Naive B cell (primary cell): Measurements from ENCODE around the gene MUC4. TPM values are rescaled to one million over a fixed set of nuclear protein-coding genes. Genes with fewer than 3 reads are reported as not detected.
"Not testable (repeated sequence)": the region's sequence is repeated elsewhere in the genome, so short reads cannot be mapped to it uniquely, and the experiment has no call there.

Source experiments
- ATAC-seq, 2 donors: fragments of 150-1000 bp; cut with Tn5 transposase; 2 replicates each; pipeline ENCODE4 v1.10.0; 2021; ENCODE audit warnings: low read depth in 2 of 2, mild to moderate bottlenecking in 2 of 2, moderate library complexity in 2 of 2
- DNase-seq: peaks from one replicate; pipeline ENCODE4 v3.0.0; 2022
- H3K27ac Mint-ChIP-seq, 6 donors: one replicate each; pipeline ENCODE4 v1.8.0; 2020 to 2022; ENCODE audit warnings: mild to moderate bottlenecking in 6 of 6, mixed read lengths in 6 of 6, moderate library complexity in 5 of 6, inconsistent platforms in 2 of 6
- H3K27me3 Mint-ChIP-seq, 3 donors: one replicate each; pipeline ENCODE4 v1.8.0; 2021 to 2022; ENCODE audit warnings: mixed read lengths in 3 of 3, mild to moderate bottlenecking in 1 of 3
- H3K36me3 Mint-ChIP-seq, 2 donors: one replicate each; pipeline ENCODE4 v1.8.0; 2020 to 2022; ENCODE audit warnings: mixed read lengths in 2 of 2, inconsistent platforms in 1 of 2, mild to moderate bottlenecking in 1 of 2
- H3K4me1 Mint-ChIP-seq, 3 donors: one replicate each; pipeline ENCODE4 v1.8.0; 2020 to 2022; ENCODE audit warnings: mixed read lengths in 3 of 3, inconsistent platforms in 1 of 3, mild to moderate bottlenecking in 1 of 3, moderate library complexity in 1 of 3
- H3K4me3 Mint-ChIP-seq, 8 donors: one replicate each; pipeline ENCODE4 v1.8.0; 2020 to 2022; ENCODE audit warnings: mild to moderate bottlenecking in 8 of 8, mixed read lengths in 8 of 8, moderate library complexity in 8 of 8, inconsistent platforms in 2 of 8
- H3K9me3 Mint-ChIP-seq, 7 donors: one replicate each; pipeline ENCODE4 v1.8.0; 2020 to 2022; ENCODE audit warnings: mixed read lengths in 7 of 7, mild to moderate bottlenecking in 5 of 7, inconsistent platforms in 2 of 7, moderate library complexity in 1 of 7
- polyA plus RNA-seq, 6 donors: library from polyadenylated mRNA; unstranded; fragments of 300-500 nt; fragmentation: Illumina TruSeq; gene quantifications; one replicate each; pipeline ENCODE4 v1.2.3, GENCODE V29; 2021; ENCODE audit warnings: low read depth in 6 of 6

MUC4 gene
- polyA plus RNA-seq, 6 donors from 2014 or later = 0.03 to 0.19 (median 0.07) TPM; not detected in 1

- Mint-ChIP-seq H3K4me3 (no peak overlapping the region), H3K27ac (peak overlapping the region in 1 of 6 donors; percentile 76)
- ATAC-seq = no peak
Observed at GRCh38 chr3:195777975-195778374, 33.8 kb downstream of the MUC4 start.

GRCh38 chr3:195774917-195775316 is 36.8 kb downstream of the MUC4 start:
- H3K36me3 Mint-ChIP-seq = peaks cover 0 to 10% of the 10 kb centered on the region in 2 donors
- no peak overlapping the region for H3K4me3 Mint-ChIP-seq
- no peak for ATAC-seq
- H3K27me3 Mint-ChIP-seq = peaks cover 0 to 32% (median 10%) of the 10 kb centered on the region in 3 donors
- no peak for DNase-seq
- no peak overlapping the region for H3K27ac Mint-ChIP-seq
- peaks cover 0 to 12% (median 0%) of the 10 kb centered on the region in 7 donors for H3K9me3 Mint-ChIP-seq
- peaks cover under 1 to 10% (median 7%) of the 10 kb centered on the region in 3 donors for H3K4me1 Mint-ChIP-seq

More at GRCh38 chr3:195777975-195778374, 33.8 kb downstream of the MUC4 start:
- Mint-ChIP-seq H3K4me1 (peaks cover 18 to 29% (median 22%) of the 10 kb centered on the region in 3 donors), H3K27me3 (peaks cover 0 to 31% (median 5%) of the 10 kb centered on the region in 3 donors), H3K36me3 (peaks cover 0 to 27% of the 10 kb centered on the region in 2 donors), H3K9me3 (peaks cover 4 to 18% (median 13%) of the 10 kb centered on the region in 7 donors)
- DNase-seq = no peak

- H3K27ac Mint-ChIP-seq = no peak overlapping the region
- peaks cover 0 to 8% (median 5%) of the 10 kb centered on the region in 3 donors for H3K4me1 Mint-ChIP-seq
- no peak overlapping the region for H3K4me3 Mint-ChIP-seq
- DNase-seq = no peak
- H3K36me3 Mint-ChIP-seq = peaks cover 0 to 3% of the 10 kb centered on the region in 2 donors
- ATAC-seq = no peak
- H3K27me3 Mint-ChIP-seq = peaks cover 0 to 23% (median 10%) of the 10 kb centered on the region in 3 donors
- peaks cover 0 to 12% (median 0%) of the 10 kb centered on the region in 7 donors for H3K9me3 Mint-ChIP-seq
Observed at GRCh38 chr3:195773956-195774537, 37.7 kb downstream of the MUC4 start.

GRCh38 chr3:195771646-195772300 is 40.0 kb downstream of the MUC4 start:
- Mint-ChIP-seq H3K4me3 (no peak overlapping the region), H3K27me3 (peaks cover 0 to 14% (median 10%) of the 10 kb centered on the region in 3 donors), H3K9me3 (peaks cover 0 to 12% (median 0%) of the 10 kb centered on the region in 7 donors), H3K27ac (peak overlapping the region in 1 of 6 donors; percentile 58), H3K4me1 (peaks cover 0 to 3% (median 0%) of the 10 kb centered on the region in 3 donors), H3K36me3 (no peaks in the 10 kb centered on the region)
- ATAC-seq = no peak
- no peak for DNase-seq

- H3K4me3 Mint-ChIP-seq, H3K4me1 Mint-ChIP-seq, H3K36me3 Mint-ChIP-seq, DNase-seq, ATAC-seq, H3K27ac Mint-ChIP-seq: not testable (repeated sequence)
- Mint-ChIP-seq H3K9me3 (peaks cover 0 to 12% (median 0%) of the 10 kb centered on the region in 7 donors), H3K27me3 (peaks cover 0 to 14% (median 10%) of the 10 kb centered on the region in 3 donors)
Observed at GRCh38 chr3:195770841-195771645, 40.7 kb downstream of the MUC4 start.

- Mint-ChIP-seq H3K4me1 (peaks cover 0 to 3% (median 0%) of the 10 kb centered on the region in 3 donors), H3K27me3 (peaks cover 0 to 14% (median 10%) of the 10 kb centered on the region in 3 donors), H3K4me3 (no peak overlapping the region), H3K27ac (peak overlapping the region in 1 of 6 donors; percentile 36), H3K9me3 (peaks cover 0 to 12% (median 0%) of the 10 kb centered on the region in 7 donors), H3K36me3 (no peaks in the 10 kb centered on the region)
- DNase-seq (no peak), ATAC-seq (no peak)
Observed at GRCh38 chr3:195770081-195770840, 41.5 kb downstream of the MUC4 start.

- Mint-ChIP-seq H3K9me3 (peaks cover 0 to 12% (median 0%) of the 10 kb centered on the region in 7 donors), H3K36me3 (no peaks in the 10 kb centered on the region), H3K4me1 (peaks cover 0 to 3% (median 0%) of the 10 kb centered on the region in 3 donors), H3K4me3 (no peak overlapping the region), H3K27me3 (peaks cover 0 to 18% (median 12%) of the 10 kb centered on the region in 3 donors), H3K27ac (peak overlapping the region in 1 of 6 donors; percentile 85)
- DNase-seq (no peak), ATAC-seq (no peak)
Observed at GRCh38 chr3:195769551-195769950, 42.2 kb downstream of the MUC4 start.

GRCh38 chr3:195768831-195769303 is 42.9 kb downstream of the MUC4 start:
- Mint-ChIP-seq H3K27me3 (peaks cover 0 to 25% (median 19%) of the 10 kb centered on the region in 3 donors), H3K36me3 (peaks cover 0 to 7% of the 10 kb centered on the region in 2 donors), H3K4me3 (peak overlapping the region in 1 of 8 donors; percentile 35), H3K4me1 (peaks cover 0 to 3% (median 0%) of the 10 kb centered on the region in 3 donors), H3K27ac (no peak overlapping the region), H3K9me3 (peaks cover 0 to 12% (median 0%) of the 10 kb centered on the region in 7 donors)
- no peak for ATAC-seq
- no peak for DNase-seq

GRCh38 chr3:195768414-195768813 is 43.3 kb downstream of the MUC4 start:
- peaks cover 0 to 3% (median 0%) of the 10 kb centered on the region in 3 donors for H3K4me1 Mint-ChIP-seq
- ATAC-seq (no peak), DNase-seq (no peak)
- H3K27me3 Mint-ChIP-seq = peaks cover 0 to 27% (median 20%) of the 10 kb centered on the region in 3 donors
- peaks cover 0 to 12% (median 0%) of the 10 kb centered on the region in 7 donors for H3K9me3 Mint-ChIP-seq
- H3K4me3 Mint-ChIP-seq = no peak overlapping the region
- H3K36me3 Mint-ChIP-seq = peaks cover 0 to 10% of the 10 kb centered on the region in 2 donors
- H3K27ac Mint-ChIP-seq = peak overlapping the region in 1 of 6 donors; percentile 29

GRCh38 chr3:195767792-195768191 is 43.9 kb downstream of the MUC4 start:
- Mint-ChIP-seq H3K4me1 (no peaks in the 10 kb centered on the region), H3K9me3 (peaks cover 0 to 7% (median 0%) of the 10 kb centered on the region in 7 donors), H3K36me3 (peaks cover 0 to 10% of the 10 kb centered on the region in 2 donors), H3K27ac (no peak overlapping the region), H3K27me3 (peaks cover 0 to 21% (median 21%) of the 10 kb centered on the region in 3 donors), H3K4me3 (no peak overlapping the region)
- DNase-seq = no peak
- ATAC-seq = no peak

GRCh38 chr3:195766671-195767070 is 45.1 kb downstream of the MUC4 start:
- DNase-seq = no peak
- no peak for ATAC-seq
- Mint-ChIP-seq H3K4me1 (no peaks in the 10 kb centered on the region), H3K27me3 (peaks cover 0 to 19% (median 15%) of the 10 kb centered on the region in 3 donors), H3K9me3 (peaks cover 0 to 3% (median 0%) of the 10 kb centered on the region in 7 donors), H3K4me3 (no peak overlapping the region), H3K36me3 (peaks cover 0 to 10% of the 10 kb centered on the region in 2 donors), H3K27ac (no peak overlapping the region)

- no peak for ATAC-seq
- no peak for DNase-seq
- Mint-ChIP-seq H3K9me3 (peaks cover 0 to 3% (median 0%) of the 10 kb centered on the region in 7 donors), H3K4me3 (peak overlapping the region in 2 of 8 donors; percentile 62 to 74), H3K27me3 (peaks cover 6 to 34% (median 23%) of the 10 kb centered on the region in 3 donors), H3K36me3 (peaks cover 0 to 10% of the 10 kb centered on the region in 2 donors), H3K27ac (no peak overlapping the region), H3K4me1 (peaks cover 0 to 2% (median 0%) of the 10 kb centered on the region in 3 donors)
Observed at GRCh38 chr3:195764961-195765706, 46.6 kb downstream of the MUC4 start.
